Keratinocyte (primary cell): ENCODE data around the gene TEX19. TPM values are rescaled to one million over a fixed set of nuclear protein-coding genes. Genes with fewer than 3 reads are reported as not detected.

Experiments
- DNase-seq: peaks from one replicate; pipeline ENCODE4 v3.0.0-alpha.2; 2011; ENCODE audit warnings: low read depth, missing footprints, low spot score
- FAIRE-seq: peaks from 2 replicates; lab custom pipeline; 2011; peaks lifted over from hg19 to GRCh38; lab: Jason Lieb, UNC
- H2AFZ ChIP-seq: 2 replicates; pipeline ENCODE4 v1.6.0; 2012; ENCODE audit warnings: low read length, control low read depth, inconsistent platforms; ENCODE audit not compliant: control insufficient read depth
- H3K27ac ChIP-seq: 2 replicates; pipeline ENCODE4 v1.5.1; 2011; ENCODE audit warnings: low read length; ENCODE audit not compliant: control insufficient read depth, insufficient read depth
- H3K27me3 ChIP-seq: 3 replicates; pipeline ENCODE4 v1.6.0; 2011; ENCODE audit warnings: low read length; ENCODE audit not compliant: control insufficient read depth, insufficient read depth; ENCODE audit errors: extremely low read depth
- H3K36me3 ChIP-seq, 2 experiments: 2 replicates in 1 of 2; 3 replicates in 1 of 2; pipeline ENCODE4 v1.5.1; 2011; ENCODE audit warnings: low read length in 2 of 2, mild to moderate bottlenecking in 1 of 2; ENCODE audit not compliant: control insufficient read depth in 2 of 2, insufficient read depth in 2 of 2; ENCODE audit errors: extremely low read depth in 1 of 2
- H3K4me1 ChIP-seq: 3 replicates; pipeline ENCODE4 v1.5.1; 2011; ENCODE audit warnings: low read length; ENCODE audit not compliant: control insufficient read depth, insufficient read depth; ENCODE audit errors: extremely low read depth
- H3K4me2 ChIP-seq: 3 replicates; pipeline ENCODE4 v1.6.0; 2011; ENCODE audit warnings: low read depth, low read length; ENCODE audit not compliant: control insufficient read depth, insufficient read depth; ENCODE audit errors: extremely low read depth
- H3K4me3 ChIP-seq, 3 experiments: fragments of 200-600 bp in 1 of 3; sonication (generic) in 1 of 3; 2 replicates in 2 of 3; 3 replicates in 1 of 3; pipeline ENCODE4 v1.5.1; 2011 to 2016; ENCODE audit warnings: low read length in 3 of 3, mild to moderate bottlenecking in 3 of 3, control low read depth in 2 of 3, inconsistent platforms in 1 of 3, low read depth in 1 of 3, mixed read lengths in 1 of 3, mixed run types in 1 of 3, moderate library complexity in 1 of 3; ENCODE audit not compliant: control insufficient read depth in 2 of 3, insufficient read depth in 2 of 3; ENCODE audit errors: extremely low read depth in 1 of 3
- H3K79me2 ChIP-seq: 2 replicates; pipeline ENCODE4 v1.6.0; 2012; ENCODE audit warnings: low read length; ENCODE audit not compliant: control insufficient read depth, insufficient read depth
- H3K9ac ChIP-seq: 3 replicates; pipeline ENCODE4 v1.6.0; 2011; ENCODE audit warnings: low read length; ENCODE audit not compliant: control insufficient read depth, insufficient read depth; ENCODE audit errors: extremely low read depth
- H3K9me1 ChIP-seq: 3 replicates; pipeline ENCODE4 v1.6.0; 2011; ENCODE audit warnings: low read length; ENCODE audit not compliant: control insufficient read depth, insufficient read depth; ENCODE audit errors: extremely low read depth
- H3K9me3 ChIP-seq: 2 replicates; pipeline ENCODE4 v1.5.1; 2012; ENCODE audit warnings: low read depth, low read length; ENCODE audit not compliant: control insufficient read depth
- H4K20me1 ChIP-seq: 3 replicates; pipeline ENCODE4 v1.6.0; 2011; ENCODE audit warnings: low read length; ENCODE audit not compliant: control insufficient read depth, insufficient read depth; ENCODE audit errors: extremely low read depth
- CTCF ChIP-seq, 3 experiments: IDR thresholded peaks in 1 of 3; conservative IDR thresholded peaks in 1 of 3; optimal IDR thresholded peaks in 1 of 3; 2 replicates in 2 of 3; 3 replicates in 1 of 3; pipeline versions ENCODE3 to v1.5.1; 2011; ENCODE audit warnings: low read length in 3 of 3, mild to moderate bottlenecking in 3 of 3, moderate library complexity in 2 of 3, control low read depth in 1 of 3, inconsistent platforms in 1 of 3; ENCODE audit not compliant: insufficient read depth in 2 of 3; ENCODE audit errors: extremely low read depth in 1 of 3
- EZH2 ChIP-seq: IDR thresholded peaks from one replicate; pipeline ENCODE4 v1.6.1; 2012; ENCODE audit warnings: inconsistent platforms, mild to moderate bottlenecking, low read length, moderate library complexity
- dilution Hi-C: fragments of 300-500 bp; cut with MboI; formaldehyde crosslinking; loops from one replicate; pipeline ENCODE4 v1.7.0; 2020; ENCODE audit warnings: low sequenced_read_pairs; ENCODE audit not compliant: extremely low pct_ligation_motif_present
- polyA plus RNA-seq, 5 experiments: library from polyadenylated mRNA; depleted of rRNA in 3 of 5; stranded (reverse) in 3 of 5; stranded (forward) in 1 of 5; unstranded in 1 of 5; fragments of >200 nt; gene quantifications; 1 replicate in 1 of 5; 2 replicates in 3 of 5; 3 replicates in 1 of 5; pipeline versions ENCODE4 v1.2.1 to v1.2.3, GENCODE V29; 2011 to 2012; ENCODE audit warnings: missing spikeins in 2 of 5, low read depth in 1 of 5, low replicate concordance in 1 of 5

TEX19 gene
- polyA plus RNA-seq, 1 donor (not counting 4 experiments of a cell fraction or from before 2014, with no cell fraction given): not detected

- Histone ChIP-seq H3K9me1 (no peaks in the 10 kb centered on the region), H3K79me2 (no peaks in the 10 kb centered on the region), H3K4me1 (peaks cover 49% of the 10 kb centered on the region), H4K20me1 (no peaks in the 10 kb centered on the region), H3K4me2 (no peak overlapping the region), H3K27me3 (peaks cover 35% of the 10 kb centered on the region), H2AFZ (no peak overlapping the region), H3K36me3 (no peaks in the 10 kb centered on the region), H3K4me3 (peak overlapping the region in 1 of 3 experiments; percentile 37), H3K27ac (no peak overlapping the region), H3K9ac (no peak overlapping the region), H3K9me3 (no peaks in the 10 kb centered on the region)
- DNase-seq: no peak
- FAIRE-seq: no peak
- no peak for TF ChIP-seq CTCF (optimal IDR thresholded peaks at IDR 0.05 in 1 of 3, IDR thresholded peaks at IDR 0.05 in 1 of 3, conservative IDR thresholded peaks at IDR 0.05 in 1 of 3; ENCODE audit: extremely low read depth in 1 of 3, insufficient read depth in 2 of 3, low read length in 3 of 3)
- peak; percentile 36 for TF ChIP-seq EZH2
- dilution Hi-C loops: no loop called here
Measured at GRCh38 chr17:82331345-82331939, 27.6 kb upstream of the TEX19 start.

GRCh38 chr17:82332669-82333278, 26.3 kb upstream of the TEX19 start:
- no peaks in the 10 kb centered on the region for H3K9me3 ChIP-seq
- H2AFZ ChIP-seq: peak overlapping the region; percentile 19
- H3K4me1 ChIP-seq: peaks cover 49% of the 10 kb centered on the region
- H3K79me2 ChIP-seq: no peaks in the 10 kb centered on the region
- no peaks in the 10 kb centered on the region for H4K20me1 ChIP-seq
- FAIRE-seq (no peak), DNase-seq (peak; percentile 35)
- peak overlapping the region; percentile 67 for H3K9ac ChIP-seq
- peak overlapping the region; percentile 29 to 64 (median 56) for H3K4me3 ChIP-seq
- H3K27ac ChIP-seq: peak overlapping the region; percentile 6
- peaks cover 28% of the 10 kb centered on the region for H3K27me3 ChIP-seq
- H3K4me2 ChIP-seq: peak overlapping the region; percentile 82
- no peaks in the 10 kb centered on the region for H3K9me1 ChIP-seq
- dilution Hi-C loops: no loop called here
- no peaks in the 10 kb centered on the region for H3K36me3 ChIP-seq
- TF ChIP-seq EZH2 (no peak), CTCF (optimal IDR thresholded peaks at IDR 0.05 in 1 of 3, IDR thresholded peaks at IDR 0.05 in 1 of 3, conservative IDR thresholded peaks at IDR 0.05 in 1 of 3; ENCODE audit: extremely low read depth in 1 of 3, insufficient read depth in 2 of 3, low read length in 3 of 3) (no peak)
